Stimulated activated CD4-positive, alpha-beta T cell treated with anti-CD3 and anti-CD28 coated beads, Interleukin-12 subunit alpha, Interleukin-12 subunit beta, amount 100 ng/mL, for 48 hours (primary cell): ENCODE data around the gene EML2.
A peak's percentile ranks its signal among the peaks of the same experiment; 100 is the strongest.
"Not testable (repeated sequence)": the region's sequence is repeated elsewhere in the genome, so short reads cannot be mapped to it uniquely, and the experiment has no call there.

Experiments
- DNase-seq, 3 donors: peaks; one replicate each; pipeline ENCODE4 v3.0.0-alpha.2; 2020; ENCODE audit warnings: low read depth in 2 of 3, low spot score in 1 of 3

EML2 gene

GRCh38 chr19:45655073-45655472, 15.9 kb upstream of the EML2 start:
- DNase-seq, result no peak

- no peak for DNase-seq
These were observed 14.4 kb upstream of the EML2 start for GRCh38 chr19:45653634-45654033.

DNA sequence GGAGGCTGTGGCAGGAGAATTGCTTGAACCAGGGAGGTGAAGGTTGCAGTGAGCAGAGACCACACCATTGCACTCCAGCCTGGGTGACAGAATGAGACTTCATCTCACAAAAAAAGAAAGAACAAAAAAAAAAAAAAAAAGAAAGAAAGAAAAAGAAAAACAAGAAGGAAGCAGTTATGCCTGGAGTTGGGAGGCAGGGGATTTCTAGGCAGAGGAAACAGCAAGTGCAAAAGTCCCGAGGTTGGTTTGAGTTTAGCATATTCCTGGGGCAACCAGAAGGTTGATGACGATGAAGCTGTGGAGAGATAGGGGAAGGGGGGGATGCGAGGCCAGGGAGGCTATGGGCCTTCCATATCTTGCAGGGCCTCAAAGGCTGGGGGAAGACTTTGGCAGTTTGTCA, 11.5 kb upstream of the EML2 start:
- DNase-seq, result no peak

GRCh38 chr19:45646345-45646698, 7.1 kb upstream of the EML2 start:
- no peak for DNase-seq

DNA sequence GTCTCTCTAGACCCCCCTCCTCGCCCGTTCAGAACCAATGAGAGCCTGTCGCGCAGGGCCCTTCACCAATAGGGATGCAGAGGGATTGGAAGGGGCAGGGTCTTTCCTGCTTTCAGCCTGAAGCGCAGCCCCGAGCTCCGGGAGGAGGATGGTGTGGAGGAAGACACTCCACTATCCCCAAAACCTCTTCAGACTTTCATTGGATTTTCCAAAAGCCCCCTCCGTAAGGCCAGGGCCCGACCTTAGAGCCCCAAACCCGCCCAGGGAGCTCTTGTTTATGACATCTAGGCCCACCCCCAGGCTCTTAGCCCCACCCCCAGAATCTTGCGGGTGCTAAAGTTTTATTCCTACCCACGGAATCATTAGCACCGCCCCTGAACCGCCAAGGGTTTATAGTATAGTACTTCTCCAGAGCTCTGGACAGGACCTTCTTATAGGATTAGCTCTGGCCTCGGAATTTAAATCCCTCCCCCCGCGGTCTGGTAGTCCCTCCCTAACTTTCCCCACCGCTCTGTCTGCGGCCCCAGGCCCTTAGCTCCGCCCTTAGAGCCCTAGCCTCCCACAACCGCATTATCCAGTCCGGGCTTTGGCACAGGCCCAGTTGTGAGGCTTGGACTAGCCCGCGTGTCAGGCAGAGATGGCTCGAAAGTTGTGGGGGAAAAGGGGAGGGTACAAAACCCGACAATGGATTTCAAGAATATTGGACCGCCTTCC, 6.6 kb upstream of the EML2 start:
- DNase-seq, result peak; percentile 81 to 83 (median 81)

- no peak for DNase-seq
These were observed 6.0 kb upstream of the EML2 start for GRCh38 chr19:45645068-45645630.

DNA sequence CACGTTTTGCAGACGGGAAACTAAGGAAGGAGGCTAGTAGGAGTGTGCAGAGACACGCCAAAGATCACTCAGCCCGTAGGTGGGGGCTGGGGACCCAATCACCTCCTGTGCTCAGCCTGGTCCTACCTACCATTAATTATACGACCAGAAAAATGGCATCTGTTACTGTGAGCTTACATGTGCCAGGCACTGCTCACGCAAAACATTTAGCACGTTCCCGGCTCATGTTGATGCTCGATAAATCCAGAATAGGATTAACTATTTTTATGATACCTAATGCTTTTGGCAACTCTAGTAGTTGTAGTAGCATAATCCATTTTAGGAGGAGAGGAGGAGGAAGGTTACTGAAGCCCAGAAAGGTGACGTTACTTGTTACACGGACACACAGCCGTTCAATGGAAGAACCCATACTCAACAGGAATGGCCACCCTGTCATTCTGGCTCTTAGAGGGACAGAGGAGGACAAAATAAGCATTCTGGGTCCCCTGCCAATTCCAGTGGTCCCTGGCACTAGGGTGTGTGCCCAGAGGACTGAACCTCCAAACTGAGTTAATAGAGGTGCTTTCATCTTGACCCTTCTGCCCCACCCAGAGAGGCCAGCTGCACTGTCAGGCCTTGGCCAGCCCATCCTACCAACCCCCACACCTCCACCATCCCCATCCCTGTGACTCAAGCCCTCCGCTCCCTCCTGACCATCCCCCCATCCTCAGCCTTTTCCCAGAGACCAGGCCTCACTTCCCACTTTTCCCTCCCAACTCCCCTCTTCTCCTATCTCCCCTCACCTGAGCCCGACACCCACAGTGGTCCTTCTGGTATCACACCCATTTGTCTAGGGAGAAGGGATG, 5.0 kb upstream of the EML2 start:
- DNase-seq, result no peak

- DNase-seq, result peak; percentile 93 to 98 (median 96)
These were observed 4.1 kb upstream of the EML2 start for GRCh38 chr19:45643024-45643926.

GRCh38 chr19:45641274-45642105, 2.3 kb upstream of the EML2 start:
- DNase-seq, result peak; percentile 88 to 90 (median 89)

DNA sequence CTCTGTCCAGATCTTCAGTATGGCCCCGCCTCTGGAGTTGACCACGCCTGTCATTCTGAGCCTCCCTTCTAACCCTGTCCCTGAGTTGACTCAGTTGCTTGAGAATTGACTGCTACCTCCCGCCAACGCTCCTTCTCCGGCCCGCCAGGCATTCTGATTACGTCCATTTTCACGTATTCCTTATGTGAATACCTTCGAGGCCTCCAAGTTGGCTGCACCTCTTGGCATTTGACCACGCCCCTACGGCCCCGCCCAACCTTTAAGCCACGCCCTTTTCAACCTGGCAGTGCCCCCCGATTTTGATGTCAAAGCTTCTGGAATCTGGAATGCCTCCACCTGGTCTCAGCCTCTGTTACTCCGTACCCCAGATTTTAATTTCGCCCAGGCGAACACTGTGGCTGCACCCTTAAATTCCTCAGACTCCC, 1.7 kb upstream of the EML2 start:
- peak in 2 of 3 donors; percentile 54 to 65 for DNase-seq

DNA sequence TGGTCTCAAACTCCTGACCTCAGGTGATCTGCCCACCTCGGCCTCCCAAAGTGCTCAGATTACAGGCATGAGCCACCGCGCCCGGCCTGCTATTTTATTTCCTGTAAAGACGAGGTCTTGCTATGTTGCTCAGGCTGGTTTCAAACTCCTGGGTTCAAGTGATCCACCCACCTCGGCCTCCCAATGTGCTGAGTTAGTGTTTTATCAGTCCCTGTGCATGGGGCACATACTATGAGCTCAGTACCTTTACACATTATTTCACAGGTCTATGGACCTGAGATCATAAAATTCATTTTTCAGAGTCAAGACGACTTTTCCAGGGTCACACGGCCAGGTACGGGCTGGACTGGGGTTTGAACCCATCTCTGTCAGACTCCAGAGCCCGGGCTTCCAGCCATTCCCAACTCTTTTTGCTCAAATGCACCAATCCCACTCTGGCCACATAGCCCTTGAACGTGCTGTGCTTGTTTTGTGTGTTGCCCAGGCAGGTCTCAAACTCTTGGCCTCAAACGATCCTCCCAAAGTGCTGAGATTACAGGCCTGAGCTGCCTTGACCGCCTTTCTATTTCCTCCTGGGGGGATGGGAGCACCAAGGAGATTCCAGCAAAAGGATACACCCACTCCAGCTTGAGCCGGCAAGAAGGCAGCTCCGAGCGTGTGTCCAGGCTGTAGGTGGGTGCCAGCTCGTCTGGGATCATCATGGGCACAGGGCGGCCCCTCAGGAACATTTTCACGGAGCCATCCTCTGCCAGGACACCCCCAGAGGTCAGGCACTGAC, 1.1 kb downstream of the EML2 start:
- no peak for DNase-seq

GRCh38 chr19:45636902-45637301, 2.3 kb downstream of the EML2 start:
- DNase-seq, result no peak

GRCh38 chr19:45636275-45636674, 2.9 kb downstream of the EML2 start:
- DNase-seq, result no peak

GRCh38 chr19:45632468-45633196, 6.6 kb downstream of the EML2 start:
- peak in 2 of 3 donors; percentile 43 to 53 for DNase-seq

DNA sequence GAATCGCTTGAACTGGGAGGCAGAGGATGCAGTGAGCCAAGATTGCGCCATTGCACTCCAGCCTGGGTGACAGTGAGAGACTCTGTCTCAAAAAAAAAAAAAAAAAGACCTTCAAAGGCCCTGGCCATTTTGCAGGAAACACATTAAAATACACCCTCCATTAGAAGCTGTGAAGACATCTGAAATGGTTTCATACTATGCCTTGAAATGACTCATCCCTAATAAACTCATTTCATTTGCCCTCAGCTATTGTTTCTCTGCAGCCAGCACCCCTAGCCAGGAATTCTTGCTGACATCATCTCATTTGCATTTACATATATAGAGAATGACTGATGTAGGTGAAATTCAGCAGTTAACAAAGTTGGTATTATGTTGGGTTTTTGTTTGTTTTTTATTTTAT, 8.7 kb downstream of the EML2 start:
- DNase-seq, result no peak

GRCh38 chr19:45629704-45630103, 9.5 kb downstream of the EML2 start:
- no peak for DNase-seq

- DNase-seq, result not testable (repeated sequence)
These were observed 11.0 kb downstream of the EML2 start for GRCh38 chr19:45628219-45628618.

DNA sequence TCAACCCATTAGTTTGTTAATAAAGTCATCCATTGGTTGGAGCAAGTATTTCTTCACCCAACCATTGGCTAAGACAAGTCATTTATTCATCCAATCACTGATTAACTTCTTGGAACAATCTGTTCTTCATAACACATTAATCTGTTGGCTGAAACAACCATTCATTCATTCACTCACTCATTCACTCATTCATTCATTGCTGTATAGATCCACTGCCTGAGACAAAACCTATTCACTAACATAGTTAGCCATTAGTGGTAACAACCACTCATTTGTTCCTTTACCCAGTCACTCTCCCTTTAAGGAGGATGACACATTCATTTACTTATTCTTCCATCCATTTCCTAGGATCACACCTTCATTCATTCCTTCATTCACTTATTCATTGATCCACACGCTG, 15.2 kb downstream of the EML2 start:
- no peak for DNase-seq

- no peak for DNase-seq
These were observed 17.2 kb downstream of the EML2 start for GRCh38 chr19:45621976-45622503.
